Endothelial cell of hepatic sinusoid (primary cell): ENCODE results near the gene TEX35.
"Not testable (repeated sequence)": the region's sequence is repeated elsewhere in the genome, so short reads cannot be mapped to it uniquely, and the experiment has no call there.

Experiments
- in situ Hi-C: cut with HindIII; loops from 2 replicates; pipeline ENCODE4 v1.10.0; 2017; ENCODE audit warnings: low sequenced_read_pairs

TEX35 gene

DNA sequence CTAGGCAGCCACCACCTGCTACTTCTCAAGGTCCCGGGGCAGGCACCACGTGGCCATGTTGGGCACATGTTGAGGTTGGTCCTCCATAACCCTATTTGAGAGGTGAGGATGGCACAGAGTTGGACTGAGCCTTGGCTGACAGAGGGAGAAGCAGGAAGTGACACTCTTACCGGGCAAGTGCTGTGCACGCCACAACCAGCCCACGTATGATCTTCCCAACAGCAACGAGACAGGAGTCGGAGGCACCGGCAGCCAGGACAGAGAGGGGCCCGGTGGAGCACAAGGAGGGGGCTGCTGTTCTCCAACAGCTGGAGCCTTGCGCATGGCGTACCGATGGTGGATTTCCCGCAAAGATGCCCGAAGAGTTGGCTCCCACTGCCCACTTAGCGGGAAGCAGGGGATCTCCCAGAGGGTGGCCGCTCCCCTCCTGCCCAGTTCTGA, 19.6 kb upstream of the TEX35 start:
- in situ Hi-C loops = no loop called here

GRCh38 chr1:178494569-178494971, 18.3 kb upstream of the TEX35 start:
- in situ Hi-C loops = no loop called here

- in situ Hi-C loops = loop anchor here (5.0 kb wide), 1 partner anchor 78 kb away; no protein-coding TSS in a partner anchor
Observed at GRCh38 chr1:178495158-178495557, 17.8 kb upstream of the TEX35 start.

DNA sequence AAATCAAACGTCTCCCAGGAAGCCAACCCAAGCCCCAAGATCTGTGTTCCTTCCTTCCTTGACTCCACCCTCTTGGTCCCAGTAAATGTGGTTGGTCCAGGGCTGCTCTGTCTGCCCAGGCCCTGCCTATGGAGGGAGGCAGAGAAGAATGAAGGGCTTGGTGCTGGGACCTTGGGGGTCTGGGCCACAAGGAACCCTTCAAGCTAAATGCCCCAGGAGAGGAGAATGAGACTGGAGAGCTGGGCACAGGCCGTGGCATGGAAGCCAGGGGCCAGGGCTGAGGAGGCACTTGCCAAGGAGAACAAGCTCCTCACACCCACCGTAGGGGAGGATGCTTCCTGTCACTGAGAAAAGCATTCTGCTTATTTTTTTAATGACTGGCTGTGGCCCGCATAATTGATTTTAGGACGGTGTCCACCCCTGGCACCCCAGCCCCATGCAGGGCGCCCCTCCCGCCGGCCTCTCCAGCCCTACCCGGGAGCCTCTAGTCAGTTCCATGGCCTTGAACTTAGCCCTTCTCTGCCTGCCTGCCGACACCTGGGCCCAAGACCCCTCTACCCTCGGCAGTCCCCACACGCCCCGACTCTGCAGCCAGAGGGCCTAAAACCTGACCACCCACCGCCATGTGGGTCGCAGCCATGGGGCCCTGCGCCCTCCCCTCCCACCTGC, 17.0 kb upstream of the TEX35 start:
- in situ Hi-C loops = loop anchor here (5.0 kb wide), 1 partner anchor 79 kb away; no protein-coding TSS in a partner anchor

- in situ Hi-C loops = loop anchor here (5.0 kb wide), 1 partner anchor 79 kb away; no protein-coding TSS in a partner anchor
Observed at GRCh38 chr1:178496410-178497135, 16.3 kb upstream of the TEX35 start, which contains the start of gene CLEC20A. TSS of gene CLEC20A (minus strand) at chr1:178496964. CDS start at chr1:178496939, 25 bp downstream.

DNA sequence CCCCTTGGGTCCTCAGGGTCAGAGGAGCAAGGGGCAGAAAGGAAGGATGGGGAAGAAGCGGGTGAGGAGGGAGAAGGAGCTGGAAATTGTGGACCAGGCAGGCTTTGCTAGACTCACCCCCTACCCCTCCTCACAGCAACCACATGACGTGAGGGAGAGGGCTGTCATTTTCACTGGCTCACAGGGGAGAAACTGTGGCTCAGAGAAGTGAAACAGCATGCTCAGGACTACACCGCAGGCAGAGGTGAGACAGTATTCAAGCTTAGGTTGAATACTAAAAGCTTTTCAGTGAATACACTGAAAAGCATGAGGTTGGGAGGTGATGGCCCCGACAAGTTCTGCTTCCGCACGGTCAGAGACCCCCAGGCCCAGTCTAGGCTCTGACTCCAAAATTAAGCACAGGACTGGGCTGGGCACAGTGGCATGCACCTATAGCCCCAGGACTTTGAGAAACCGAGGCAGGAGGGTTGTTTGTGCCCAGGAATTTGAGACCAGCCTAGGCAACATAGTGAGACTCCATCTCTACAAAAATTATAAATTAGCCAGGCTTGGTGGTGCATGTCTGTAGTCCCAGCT, 14.9 kb upstream of the TEX35 start:
- in situ Hi-C loops = loop anchor here (5.0 kb wide), 1 partner anchor 81 kb away; no protein-coding TSS in a partner anchor

GRCh38 chr1:178498896-178499675, 13.8 kb upstream of the TEX35 start:
- in situ Hi-C loops = loop anchor here (5.0 kb wide), 1 partner anchor 82 kb away; no protein-coding TSS in a partner anchor

DNA sequence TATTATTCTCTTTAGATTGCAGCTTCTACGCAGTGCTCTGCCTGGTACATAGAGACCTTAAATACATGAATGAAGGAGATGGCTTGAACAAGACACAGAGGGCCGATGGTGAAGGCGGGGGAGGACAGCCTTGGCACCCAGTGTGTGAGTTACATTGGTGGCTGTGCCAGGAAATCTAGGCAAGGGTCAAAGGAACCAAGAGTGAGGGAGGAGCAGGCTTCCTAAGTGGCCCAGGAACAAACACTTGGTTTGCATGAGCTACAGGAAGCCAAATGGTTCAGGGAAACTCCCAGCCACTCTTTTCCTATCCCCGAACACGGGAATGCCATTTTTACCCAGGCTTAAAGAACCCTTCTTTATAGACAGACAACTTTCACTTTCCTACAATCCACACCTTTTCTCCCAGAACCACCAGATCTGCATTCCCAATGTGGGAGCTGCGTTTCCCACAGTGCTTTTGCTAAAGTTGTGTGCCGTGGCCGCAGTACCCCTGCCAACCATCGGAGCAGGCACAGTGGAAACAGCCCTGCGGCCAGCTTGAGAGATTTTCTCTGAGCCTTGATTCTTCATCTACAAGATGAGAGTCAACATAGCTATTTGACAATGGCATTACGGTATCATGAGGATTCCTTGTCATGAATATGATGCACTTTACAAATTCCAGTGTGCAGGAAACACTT, 12.7 kb upstream of the TEX35 start:
- in situ Hi-C loops = no loop called here

GRCh38 chr1:178500936-178501554, 11.9 kb upstream of the TEX35 start:
- in situ Hi-C loops = no loop called here

DNA sequence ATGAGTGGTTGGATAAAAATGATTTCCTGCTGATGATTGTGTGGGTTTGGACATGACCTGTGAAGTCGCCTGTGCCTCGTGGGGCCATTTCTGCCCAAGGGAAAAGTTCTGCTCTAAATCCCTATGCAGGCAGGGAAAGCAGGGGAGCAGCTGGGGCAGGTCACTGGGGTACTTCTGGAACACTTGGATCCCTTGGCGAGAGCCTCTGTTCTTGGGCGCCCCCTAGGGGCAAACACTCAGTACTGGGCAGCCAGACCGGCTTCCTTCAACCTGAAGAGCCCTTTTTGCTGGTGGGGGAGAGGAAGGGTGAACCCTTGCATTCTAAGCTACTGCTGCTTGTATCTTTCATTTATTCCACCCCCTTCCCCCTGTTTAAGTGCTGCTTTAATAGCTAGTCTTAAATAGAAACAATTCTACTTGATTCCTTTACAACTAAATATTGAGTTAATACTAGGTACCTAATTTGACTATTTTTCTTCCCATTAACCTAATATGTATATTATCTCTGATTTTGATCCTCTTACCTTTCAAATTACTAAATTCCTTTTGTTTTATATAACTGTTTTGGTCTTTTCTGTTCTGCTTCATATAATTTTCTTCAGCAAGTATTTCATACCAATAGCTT, 11.1 kb upstream of the TEX35 start:
- in situ Hi-C loops = no loop called here

GRCh38 chr1:178502330-178502714, 10.6 kb upstream of the TEX35 start:
- in situ Hi-C loops = no loop called here

DNA sequence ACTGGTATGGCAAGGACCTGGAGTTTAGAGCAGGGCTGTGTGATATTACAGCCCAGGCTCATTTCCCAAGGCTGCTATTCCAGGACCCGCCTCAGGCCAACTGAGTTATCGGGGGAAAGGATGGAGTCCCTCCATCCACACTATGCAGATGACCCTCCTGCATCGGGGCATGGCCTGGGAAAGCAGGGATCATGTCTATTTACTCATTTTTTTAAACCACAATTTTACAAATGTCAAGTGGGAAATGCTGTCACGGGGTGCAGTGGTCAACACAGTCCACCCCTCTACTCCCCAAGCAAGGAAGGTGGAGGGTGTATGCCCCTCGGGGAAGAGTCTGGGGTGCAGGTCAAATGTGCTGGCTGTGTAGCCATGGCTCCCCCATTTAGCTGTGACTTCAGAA, 10.1 kb upstream of the TEX35 start:
- in situ Hi-C loops = no loop called here

- in situ Hi-C loops = not testable (repeated sequence)
Observed at GRCh38 chr1:178503316-178503715, 9.6 kb upstream of the TEX35 start.

- in situ Hi-C loops = no loop called here
Observed at GRCh38 chr1:178503849-178504248, 9.1 kb upstream of the TEX35 start.

GRCh38 chr1:178504286-178504685, 8.6 kb upstream of the TEX35 start:
- in situ Hi-C loops = no loop called here

- in situ Hi-C loops = no loop called here
Observed at GRCh38 chr1:178506177-178506576, 6.7 kb upstream of the TEX35 start.

DNA sequence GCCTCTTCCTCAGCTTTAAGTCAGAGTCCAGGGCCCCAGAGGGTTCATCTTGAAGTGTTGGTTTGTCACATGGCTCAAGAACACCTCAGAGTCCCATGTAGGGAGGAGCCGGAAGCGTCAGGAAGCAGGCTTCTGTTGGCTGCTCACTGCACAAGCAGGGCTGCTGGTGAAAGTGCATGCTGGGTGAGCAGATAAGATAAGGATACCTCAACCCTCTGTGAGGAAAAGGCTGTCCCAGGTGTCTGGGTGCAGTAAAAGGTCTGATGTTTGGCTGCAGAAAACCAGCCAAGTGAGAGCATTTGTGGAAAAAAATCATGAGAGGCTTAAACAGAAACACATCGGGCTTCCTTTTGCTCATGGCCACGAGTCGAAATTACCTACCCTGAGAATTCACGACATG, 6.2 kb upstream of the TEX35 start:
- in situ Hi-C loops = no loop called here

DNA sequence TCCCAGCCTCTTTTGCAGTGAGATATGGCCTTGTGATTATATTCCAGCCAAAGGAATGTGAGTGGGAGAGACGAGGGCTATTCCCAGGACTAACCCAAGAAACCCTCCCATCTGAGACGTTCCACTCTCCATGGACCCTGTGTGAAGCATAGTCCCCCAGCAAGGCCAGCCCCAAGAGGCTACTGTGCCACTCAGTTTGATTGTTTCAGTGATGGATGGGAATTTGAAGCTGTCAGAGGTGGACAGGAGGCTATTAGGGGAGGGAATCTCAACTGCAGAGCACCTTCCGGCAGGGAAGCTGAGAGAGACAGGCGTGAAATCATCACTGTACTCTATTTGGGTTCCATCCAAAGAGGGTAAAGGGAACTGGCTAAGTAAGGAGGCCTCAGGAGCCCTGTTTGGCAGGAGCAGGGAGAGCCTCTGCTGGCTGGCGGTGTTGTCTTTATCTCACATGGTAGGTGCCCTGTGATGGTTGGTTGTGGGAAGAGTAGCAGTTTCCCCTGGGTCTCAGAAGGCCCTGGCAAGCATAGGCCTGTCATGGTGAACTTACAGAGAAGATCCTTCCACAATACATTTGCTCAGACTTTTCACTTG, 3.4 kb upstream of the TEX35 start:
- in situ Hi-C loops = loop anchor here (5.0 to 10.0 kb wide), 4 partner anchors 32 to 485 kb away; no protein-coding TSS in a partner anchor

DNA sequence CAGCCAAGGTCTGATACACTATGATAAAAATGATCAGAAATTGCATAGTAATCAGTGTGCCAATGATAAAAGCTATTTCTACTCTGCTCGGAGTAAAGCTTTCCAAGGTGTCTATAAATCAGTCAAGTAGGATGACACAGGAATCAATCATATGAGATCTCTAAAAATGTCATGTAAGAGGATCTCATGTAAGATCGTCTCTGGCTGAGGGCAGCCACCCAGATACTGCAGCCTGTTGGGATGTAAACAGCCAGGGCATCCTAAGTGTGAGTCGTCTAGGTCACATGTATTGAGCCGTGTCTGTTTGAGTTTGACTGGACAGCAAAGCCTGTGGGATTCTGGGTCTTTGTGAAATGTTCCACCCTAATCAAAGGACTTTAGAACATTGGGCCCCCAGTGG, 2.8 kb upstream of the TEX35 start:
- in situ Hi-C loops = loop anchor here (5.0 to 10.0 kb wide), 4 partner anchors 33 to 485 kb away; no protein-coding TSS in a partner anchor
